Measurements from ENCODE around the gene PCYT1A.
A peak's percentile ranks its signal among the peaks of the same experiment; 100 is the strongest.
"Not testable (repeated sequence)": the region's sequence is repeated elsewhere in the genome, so short reads cannot be mapped to it uniquely, and the experiment has no call there.

PCYT1A gene

GRCh38 chr3:196284396-196284795 is 3.1 kb downstream of the PCYT1A start:
- DNase-seq: no peak

DNA sequence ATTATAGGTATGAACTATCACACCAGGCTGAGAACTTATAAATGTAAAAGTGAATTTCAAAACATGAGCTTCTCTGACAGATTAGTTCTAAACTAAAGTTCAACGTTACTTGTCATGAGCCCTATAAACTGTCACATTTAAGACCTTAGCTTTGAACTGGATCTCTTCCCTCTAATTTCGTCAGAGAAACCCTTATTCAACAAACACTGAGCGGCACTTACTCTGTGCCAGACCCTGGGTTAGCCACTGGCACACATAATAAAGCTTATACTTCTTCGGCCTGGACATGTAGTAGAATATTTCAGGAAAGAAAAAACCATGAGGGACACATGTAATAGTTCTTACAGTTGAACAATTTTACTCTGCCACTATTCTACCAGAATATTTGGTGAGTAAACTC is 5.6 kb downstream of the PCYT1A start:
- no peak for DNase-seq

- DNase-seq: no peak
Observed at GRCh38 chr3:196280689-196281440, 6.7 kb downstream of the PCYT1A start.

- no peak for DNase-seq
Observed at GRCh38 chr3:196275126-196275525, 12.4 kb downstream of the PCYT1A start.

DNA sequence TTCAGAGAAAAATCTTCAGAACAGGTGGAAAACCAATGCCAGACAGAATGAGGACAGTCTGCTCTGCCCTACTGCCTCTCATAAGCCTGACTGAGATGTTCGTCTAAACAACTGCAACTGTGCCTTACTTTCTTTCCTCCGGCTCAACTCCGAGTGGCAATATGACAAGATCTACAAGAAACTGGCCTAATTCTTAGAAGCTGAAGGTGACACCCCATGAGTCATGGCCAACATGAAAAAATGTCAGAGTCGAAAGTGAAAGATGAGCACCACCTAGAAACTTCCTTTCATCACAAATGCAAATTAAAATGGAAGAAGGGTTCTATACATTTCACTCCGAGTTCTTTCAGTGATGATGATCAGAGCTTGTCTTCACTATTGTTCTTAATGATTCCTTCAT is 12.9 kb downstream of the PCYT1A start:
- DNase-seq: peak; percentile 17 to 55 (median 34)

- DNase-seq: no peak
Observed at GRCh38 chr3:196273655-196274054, 13.9 kb downstream of the PCYT1A start.

- DNase-seq: no peak
Observed at GRCh38 chr3:196272826-196273225, 14.7 kb downstream of the PCYT1A start.

DNA sequence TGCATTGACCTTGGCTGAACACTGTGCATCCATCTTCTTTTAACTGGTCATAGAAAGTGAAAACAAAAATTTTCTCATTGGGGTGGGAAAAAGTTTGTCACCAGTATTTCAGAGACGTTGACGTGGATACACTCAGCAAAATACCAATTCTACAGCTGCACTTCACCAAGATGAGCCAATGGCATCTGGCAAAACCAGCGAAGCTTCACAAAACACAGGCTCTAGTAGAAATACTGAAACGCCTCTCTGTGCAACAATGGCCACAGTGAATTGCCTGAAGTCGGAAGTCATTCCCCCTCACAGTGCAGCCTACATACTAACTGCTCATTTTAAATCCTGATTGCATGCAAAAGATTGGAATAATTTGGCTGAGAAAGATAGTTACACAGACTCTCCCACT is 17.0 kb downstream of the PCYT1A start:
- DNase-seq: no peak

DNA sequence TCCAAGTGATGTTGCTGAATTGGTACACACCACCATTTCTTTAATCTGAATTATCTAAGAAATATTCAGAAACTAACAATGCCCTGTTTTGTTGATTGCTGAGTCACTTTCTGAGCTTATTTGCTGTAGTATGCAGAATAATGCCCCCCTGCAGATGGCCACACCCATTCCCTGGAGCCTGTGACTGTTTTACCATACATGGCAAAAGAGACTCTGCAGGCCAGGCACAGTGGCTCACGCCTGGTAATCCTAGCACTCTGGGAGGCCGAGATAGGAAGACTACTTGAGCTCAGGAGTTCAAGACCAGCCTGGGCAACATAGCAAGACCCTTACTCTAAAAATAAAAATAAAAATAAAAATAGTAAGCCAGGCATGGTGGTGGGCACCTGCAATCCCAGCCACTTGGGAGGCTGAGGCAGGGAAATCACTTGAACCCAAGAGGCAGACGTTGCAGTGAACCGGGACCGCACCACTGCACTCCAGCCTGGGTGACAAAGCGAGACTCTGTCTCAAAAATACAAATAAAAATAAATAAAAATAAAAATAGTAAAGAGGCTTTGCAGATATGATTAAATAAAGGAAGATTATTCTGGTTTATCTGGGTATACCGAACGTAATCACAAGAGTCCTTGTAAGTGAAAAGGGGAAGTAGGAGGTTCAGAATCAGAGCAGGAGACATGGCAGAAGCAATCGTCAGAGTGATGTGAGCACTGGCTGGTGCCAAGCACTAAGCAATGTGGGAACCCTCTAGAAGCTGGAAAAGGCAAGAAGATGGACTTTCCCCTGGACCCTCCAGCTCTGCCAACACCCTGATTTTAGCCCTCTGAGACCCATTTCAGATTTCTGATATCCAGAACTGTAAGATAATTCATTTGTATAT is 19.0 kb downstream of the PCYT1A start:
- no peak for DNase-seq

- no peak for DNase-seq
Observed at GRCh38 chr3:196263819-196264218, 23.7 kb downstream of the PCYT1A start.

DNA sequence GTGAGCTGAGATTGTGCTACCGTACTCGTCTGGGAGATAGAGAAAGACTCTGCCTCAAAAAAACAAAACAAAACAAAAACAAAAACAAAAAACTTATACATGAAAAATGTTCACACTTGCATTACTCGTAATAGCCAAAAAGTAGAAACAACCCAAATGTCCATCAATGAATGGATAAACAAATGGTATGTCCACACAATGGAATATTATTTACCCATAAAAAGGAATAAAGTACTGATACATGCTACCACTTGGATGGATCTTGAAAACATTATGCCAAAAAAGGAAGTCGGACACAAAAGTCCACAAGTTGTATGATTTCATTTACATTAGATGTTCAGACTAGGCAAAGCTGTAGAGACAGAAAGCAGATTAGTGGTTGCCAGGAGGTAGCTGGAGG is 26.7 kb downstream of the PCYT1A start:
- DNase-seq: no peak

DNA sequence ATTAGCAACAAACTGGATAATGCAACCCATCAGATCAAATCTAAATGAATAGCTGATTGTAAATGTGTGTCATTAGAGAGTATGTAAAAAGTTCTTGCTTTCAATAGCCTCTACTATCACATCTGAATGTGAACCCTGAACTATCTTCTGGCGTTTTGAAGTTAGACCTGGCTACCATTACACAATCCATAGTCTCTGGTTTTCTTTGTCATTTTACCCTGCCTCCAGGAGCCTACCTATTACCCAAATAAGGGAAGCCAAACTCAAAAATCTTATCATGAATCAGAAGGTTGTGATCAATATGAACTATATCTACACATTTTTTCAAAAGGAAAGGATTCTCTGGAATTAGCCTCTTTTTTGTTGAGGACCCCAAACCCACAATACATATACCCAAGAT is 31.8 kb downstream of the PCYT1A start:
- no peak for DNase-seq

DNA sequence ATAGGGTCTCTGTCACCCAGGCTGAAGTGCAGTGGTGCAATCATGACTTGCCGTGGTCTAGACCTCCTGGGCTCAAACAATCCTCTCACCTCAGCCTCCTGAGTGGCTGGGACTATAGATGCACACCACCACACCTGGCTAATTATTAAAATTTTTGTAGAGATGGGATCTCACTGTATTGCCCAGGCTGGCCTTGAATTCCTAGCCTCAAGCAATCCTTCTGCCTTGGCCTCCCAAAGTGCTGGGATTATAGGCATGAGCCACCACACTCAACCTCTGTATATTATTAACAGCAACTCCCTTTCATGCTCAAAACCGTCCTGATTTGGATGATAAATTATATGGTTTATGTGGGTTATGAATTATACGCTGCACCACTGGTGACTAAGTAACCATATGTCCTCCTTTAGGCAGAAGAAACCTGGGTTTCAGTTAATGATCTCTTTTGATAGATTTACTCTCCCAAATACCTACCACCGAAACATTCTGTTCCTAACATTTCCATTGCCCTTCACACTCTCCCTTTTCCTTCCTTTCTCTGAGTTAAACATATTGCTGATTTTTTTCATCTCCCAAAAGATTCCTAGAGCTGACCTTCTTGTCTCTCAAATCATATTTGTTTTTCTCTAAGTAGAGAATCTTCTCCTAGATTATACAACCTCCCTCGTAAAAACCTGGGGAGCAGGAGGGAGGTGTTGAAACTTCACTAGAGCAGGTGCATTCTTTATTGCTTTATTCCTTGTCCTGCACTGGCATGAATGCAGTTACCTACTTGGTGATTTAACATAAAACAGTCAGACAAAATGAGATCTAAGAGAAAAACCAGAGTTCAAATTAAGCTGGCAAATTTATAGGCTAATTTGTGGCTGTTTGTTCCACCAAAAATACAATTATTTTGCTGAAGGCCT is 32.9 kb downstream of the PCYT1A start:
- no peak for DNase-seq

GRCh38 chr3:196251918-196252317 is 35.6 kb downstream of the PCYT1A start:
- no peak for DNase-seq

GRCh38 chr3:196246612-196247308 is 40.8 kb downstream of the PCYT1A start:
- no peak for DNase-seq

- not testable (repeated sequence) for DNase-seq
Observed at GRCh38 chr3:196244166-196244565, 43.4 kb downstream of the PCYT1A start.

DNA sequence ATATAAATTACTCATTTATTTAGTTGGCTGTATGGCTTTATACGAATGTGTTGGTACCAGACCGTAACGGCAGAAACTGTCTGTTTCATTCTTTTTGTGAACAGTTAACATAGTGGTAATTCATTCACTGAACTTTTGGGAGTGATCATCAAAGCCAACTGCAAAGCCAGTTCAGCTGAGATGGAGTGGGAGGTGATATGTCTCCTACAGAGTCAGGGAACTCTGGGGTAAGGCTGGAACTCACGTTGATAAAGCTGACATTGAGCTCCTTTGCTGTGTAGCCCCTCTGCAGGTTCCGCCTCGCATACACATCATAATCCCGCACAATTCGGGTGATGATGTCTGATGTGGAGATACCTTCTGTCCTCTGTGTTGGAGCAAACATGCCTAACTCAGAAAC is 45.8 kb downstream of the PCYT1A start:
- DNase-seq: no peak

GRCh38 chr3:196240424-196240823 is 47.1 kb downstream of the PCYT1A start:
- DNase-seq: no peak

- DNase-seq: no peak
Observed at GRCh38 chr3:196238612-196239560, 48.6 kb downstream of the PCYT1A start.

- DNase-seq: no peak
Observed at GRCh38 chr3:196237203-196237602, 50.3 kb downstream of the PCYT1A start.

DNA sequence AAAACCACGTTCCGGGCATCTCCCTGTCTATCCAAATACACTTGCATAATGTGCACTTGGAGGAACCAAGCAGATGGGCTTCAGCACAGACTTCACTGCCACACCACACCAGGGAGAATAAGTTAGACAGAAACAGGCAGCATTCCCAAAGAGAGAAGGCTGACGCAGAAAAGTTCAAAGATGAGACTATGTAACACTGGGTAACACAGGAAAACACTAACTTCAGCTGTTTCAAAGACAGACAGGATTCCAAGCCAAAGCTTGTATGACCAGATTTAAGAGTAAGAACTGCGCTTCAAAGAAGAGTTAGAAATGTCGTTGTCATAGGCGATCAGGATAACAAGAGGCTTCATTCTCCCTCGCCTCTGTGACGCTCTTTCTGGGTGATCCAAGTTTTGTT is 51.3 kb downstream of the PCYT1A start:
- DNase-seq: no peak
